DND-41 (cell line): Measurements from ENCODE around the gene KCNIP2.

ENCODE experiments used
- ATAC-seq: fragments of 200-7000 bp; cut with Tn5 transposase; 3 replicates; pipeline ENCODE4 v1.9.1; 2021; ENCODE audit warnings: low read depth; ENCODE audit not compliant: insufficient read depth
- DNase-seq: peaks from one replicate; pipeline ENCODE4 v3.0.0-alpha.2; 2020
- H2AFZ ChIP-seq: 2 replicates; pipeline ENCODE4 v1.6.0; 2012; ENCODE audit warnings: low read depth, low read length
- H3K27ac ChIP-seq: 2 replicates; pipeline ENCODE4 v1.5.1; 2012; ENCODE audit warnings: low read length, inconsistent platforms
- H3K27me3 ChIP-seq: fragments of 200-600 bp; sonication (generic); 2 replicates; pipeline ENCODE4 v1.6.0; 2012; ENCODE audit warnings: low read length, mild to moderate bottlenecking, inconsistent platforms; ENCODE audit not compliant: insufficient read depth, poor library complexity
- H3K36me3 ChIP-seq: 2 replicates; pipeline ENCODE4 v1.5.1; 2012; ENCODE audit warnings: low read length, inconsistent platforms; ENCODE audit not compliant: insufficient read depth
- H3K4me1 ChIP-seq: 2 replicates; pipeline ENCODE4 v1.5.1; 2012; ENCODE audit warnings: mild to moderate bottlenecking, low read length; ENCODE audit not compliant: insufficient read depth
- H3K4me2 ChIP-seq: 2 replicates; pipeline ENCODE4 v1.6.0; 2012; ENCODE audit warnings: mild to moderate bottlenecking, moderate library complexity, low read length, inconsistent platforms; ENCODE audit not compliant: insufficient read depth
- H3K4me3 ChIP-seq, 2 experiments: fragments of 200-600 bp in 1 of 2; shearing (Covaris generic) in 1 of 2; 2 replicates each; pipeline ENCODE4 v1.5.1; 2012 to 2016; ENCODE audit warnings: inconsistent platforms in 2 of 2, low read length in 2 of 2, mild to moderate bottlenecking in 2 of 2, low read depth in 1 of 2, moderate library complexity in 1 of 2
- H3K79me2 ChIP-seq: 2 replicates; pipeline ENCODE4 v1.6.0; 2012; ENCODE audit warnings: low read length, inconsistent platforms; ENCODE audit not compliant: insufficient read depth
- H3K9ac ChIP-seq: 2 replicates; pipeline ENCODE4 v1.6.0; 2012; ENCODE audit warnings: low read depth, mild to moderate bottlenecking, inconsistent platforms, low read length, moderate library complexity
- H3K9me3 ChIP-seq: 2 replicates; pipeline ENCODE4 v1.5.1; 2012; ENCODE audit warnings: low read length, moderate library complexity, mild to moderate bottlenecking, inconsistent platforms; ENCODE audit not compliant: insufficient read depth, severe bottlenecking
- H4K20me1 ChIP-seq: 2 replicates; pipeline ENCODE4 v1.6.0; 2012; ENCODE audit warnings: low read length; ENCODE audit not compliant: insufficient read depth
- CTCF ChIP-seq: IDR thresholded peaks from 2 replicates; pipeline ENCODE4 v1.5.1; 2012; ENCODE audit warnings: borderline replicate concordance, low read length, moderate library complexity, mild to moderate bottlenecking; ENCODE audit not compliant: poor library complexity, severe bottlenecking; ENCODE audit errors: extremely low read depth
- EZH2 ChIP-seq: IDR thresholded peaks from 3 replicates; pipeline ENCODE4 v1.6.1; 2012; ENCODE audit warnings: borderline replicate concordance, low read depth, mild to moderate bottlenecking, moderate library complexity, low read length, inconsistent platforms; ENCODE audit not compliant: severe bottlenecking

Gene KCNIP2

GRCh38 chr10:101826852-101827434 is 16.7 kb downstream of the KCNIP2 start:
- Histone ChIP-seq H4K20me1 (peaks cover 3% of the 10 kb centered on the region; the same call in 1 of the 2 replicates), H3K36me3 (no peaks in the 10 kb centered on the region), H3K4me3 (no peak overlapping the region), H3K9ac (no peak overlapping the region), H3K27me3 (no peaks in the 10 kb centered on the region), H3K79me2 (no peaks in the 10 kb centered on the region), H3K9me3 (no peaks in the 10 kb centered on the region), H3K4me2 (no peak overlapping the region), H3K27ac (no peak overlapping the region), H2AFZ (no peak overlapping the region), H3K4me1 (peaks cover 21% of the 10 kb centered on the region)
- TF ChIP-seq EZH2 (no peak), CTCF (no peak)
- ATAC-seq (no peak), DNase-seq (no peak)

GRCh38 chr10:101824736-101825135 is 18.9 kb downstream of the KCNIP2 start:
- ATAC-seq (no peak), DNase-seq (no peak)
- peaks cover 5% of the 10 kb centered on the region for H3K79me2 ChIP-seq
- no peaks in the 10 kb centered on the region for H3K36me3 ChIP-seq
- no peaks in the 10 kb centered on the region for H3K9me3 ChIP-seq
- H2AFZ ChIP-seq = no peak overlapping the region
- H3K4me1 ChIP-seq = peaks cover 5% of the 10 kb centered on the region
- no peaks in the 10 kb centered on the region for H3K27me3 ChIP-seq
- TF ChIP-seq EZH2 (no peak), CTCF (no peak)
- H3K9ac ChIP-seq = no peak overlapping the region
- no peak overlapping the region for H3K4me2 ChIP-seq
- no peak overlapping the region for H3K27ac ChIP-seq
- no peaks in the 10 kb centered on the region for H4K20me1 ChIP-seq
- H3K4me3 ChIP-seq = no peak overlapping the region

GRCh38 chr10:101818872-101819633 is 24.5 kb downstream of the KCNIP2 start:
- peaks cover 59% of the 10 kb centered on the region for H3K79me2 ChIP-seq
- no peaks in the 10 kb centered on the region for H3K27me3 ChIP-seq
- peak overlapping the region; percentile 82 for H2AFZ ChIP-seq
- DNase-seq (no peak), ATAC-seq (peak; percentile 44)
- TF ChIP-seq CTCF (no peak), EZH2 (no peak)
- peak overlapping the region; percentile 30 to 87 for H3K4me3 ChIP-seq
- H3K4me1 ChIP-seq = peaks cover 38% of the 10 kb centered on the region
- H3K36me3 ChIP-seq = peaks cover 14% of the 10 kb centered on the region
- peak overlapping the region; percentile 83 for H3K27ac ChIP-seq
- peaks cover 40% of the 10 kb centered on the region for H4K20me1 ChIP-seq
- H3K4me2 ChIP-seq = peak overlapping the region; percentile 94
- H3K9me3 ChIP-seq = no peaks in the 10 kb centered on the region
- peak overlapping the region; percentile 90 for H3K9ac ChIP-seq
